Measurements from ENCODE around the gene TRIM21. TPM values are rescaled to one million over a fixed set of nuclear protein-coding genes. Genes with fewer than 3 reads are reported as not detected.

TRIM21 gene
- total and polyA plus RNA-seq, 9 of the 15 experiments (the other 6 are each of a cell fraction or from before 2014, with no cell fraction given) = 9.2 to 21.1 (median 10.8) TPM

DNA sequence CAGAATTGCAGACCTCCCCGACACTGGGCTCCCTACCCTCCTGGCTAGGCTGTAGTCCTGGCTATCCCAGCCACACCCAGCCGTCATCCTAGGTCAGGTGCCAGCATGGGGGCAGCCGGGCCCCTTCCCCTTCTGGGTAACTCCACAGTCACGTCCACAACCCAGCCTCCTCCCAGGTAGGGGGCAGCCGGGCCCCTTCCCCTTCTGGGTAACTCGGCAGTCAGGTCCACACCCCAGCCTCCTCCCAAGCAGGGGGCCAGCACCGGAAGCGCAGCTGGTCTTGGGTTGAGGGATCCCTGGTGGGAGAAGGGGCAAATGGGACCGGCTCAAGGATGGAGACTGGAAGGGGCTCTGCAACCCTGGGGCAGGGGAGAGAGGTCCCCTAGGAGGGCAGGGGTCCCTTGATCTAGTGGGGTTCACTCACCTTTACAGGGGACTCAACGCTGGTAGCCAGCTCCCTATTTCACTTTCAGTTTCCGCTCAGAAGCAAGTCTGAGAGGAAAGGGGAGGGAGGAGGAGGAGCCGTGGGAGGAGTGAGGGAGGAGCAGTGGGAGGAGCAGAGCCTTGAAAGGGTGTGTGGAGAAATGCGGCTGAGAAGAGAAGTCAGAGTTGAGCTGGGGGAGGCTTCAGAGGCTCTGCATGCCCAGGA lies at the start of gene TRIM21 (continued):
- no peak for TF ChIP-seq E2F3 (CRISPR knock-in tag; IDR thresholded peaks at IDR 0.05)
- TF ChIP-seq, protein P1, sequence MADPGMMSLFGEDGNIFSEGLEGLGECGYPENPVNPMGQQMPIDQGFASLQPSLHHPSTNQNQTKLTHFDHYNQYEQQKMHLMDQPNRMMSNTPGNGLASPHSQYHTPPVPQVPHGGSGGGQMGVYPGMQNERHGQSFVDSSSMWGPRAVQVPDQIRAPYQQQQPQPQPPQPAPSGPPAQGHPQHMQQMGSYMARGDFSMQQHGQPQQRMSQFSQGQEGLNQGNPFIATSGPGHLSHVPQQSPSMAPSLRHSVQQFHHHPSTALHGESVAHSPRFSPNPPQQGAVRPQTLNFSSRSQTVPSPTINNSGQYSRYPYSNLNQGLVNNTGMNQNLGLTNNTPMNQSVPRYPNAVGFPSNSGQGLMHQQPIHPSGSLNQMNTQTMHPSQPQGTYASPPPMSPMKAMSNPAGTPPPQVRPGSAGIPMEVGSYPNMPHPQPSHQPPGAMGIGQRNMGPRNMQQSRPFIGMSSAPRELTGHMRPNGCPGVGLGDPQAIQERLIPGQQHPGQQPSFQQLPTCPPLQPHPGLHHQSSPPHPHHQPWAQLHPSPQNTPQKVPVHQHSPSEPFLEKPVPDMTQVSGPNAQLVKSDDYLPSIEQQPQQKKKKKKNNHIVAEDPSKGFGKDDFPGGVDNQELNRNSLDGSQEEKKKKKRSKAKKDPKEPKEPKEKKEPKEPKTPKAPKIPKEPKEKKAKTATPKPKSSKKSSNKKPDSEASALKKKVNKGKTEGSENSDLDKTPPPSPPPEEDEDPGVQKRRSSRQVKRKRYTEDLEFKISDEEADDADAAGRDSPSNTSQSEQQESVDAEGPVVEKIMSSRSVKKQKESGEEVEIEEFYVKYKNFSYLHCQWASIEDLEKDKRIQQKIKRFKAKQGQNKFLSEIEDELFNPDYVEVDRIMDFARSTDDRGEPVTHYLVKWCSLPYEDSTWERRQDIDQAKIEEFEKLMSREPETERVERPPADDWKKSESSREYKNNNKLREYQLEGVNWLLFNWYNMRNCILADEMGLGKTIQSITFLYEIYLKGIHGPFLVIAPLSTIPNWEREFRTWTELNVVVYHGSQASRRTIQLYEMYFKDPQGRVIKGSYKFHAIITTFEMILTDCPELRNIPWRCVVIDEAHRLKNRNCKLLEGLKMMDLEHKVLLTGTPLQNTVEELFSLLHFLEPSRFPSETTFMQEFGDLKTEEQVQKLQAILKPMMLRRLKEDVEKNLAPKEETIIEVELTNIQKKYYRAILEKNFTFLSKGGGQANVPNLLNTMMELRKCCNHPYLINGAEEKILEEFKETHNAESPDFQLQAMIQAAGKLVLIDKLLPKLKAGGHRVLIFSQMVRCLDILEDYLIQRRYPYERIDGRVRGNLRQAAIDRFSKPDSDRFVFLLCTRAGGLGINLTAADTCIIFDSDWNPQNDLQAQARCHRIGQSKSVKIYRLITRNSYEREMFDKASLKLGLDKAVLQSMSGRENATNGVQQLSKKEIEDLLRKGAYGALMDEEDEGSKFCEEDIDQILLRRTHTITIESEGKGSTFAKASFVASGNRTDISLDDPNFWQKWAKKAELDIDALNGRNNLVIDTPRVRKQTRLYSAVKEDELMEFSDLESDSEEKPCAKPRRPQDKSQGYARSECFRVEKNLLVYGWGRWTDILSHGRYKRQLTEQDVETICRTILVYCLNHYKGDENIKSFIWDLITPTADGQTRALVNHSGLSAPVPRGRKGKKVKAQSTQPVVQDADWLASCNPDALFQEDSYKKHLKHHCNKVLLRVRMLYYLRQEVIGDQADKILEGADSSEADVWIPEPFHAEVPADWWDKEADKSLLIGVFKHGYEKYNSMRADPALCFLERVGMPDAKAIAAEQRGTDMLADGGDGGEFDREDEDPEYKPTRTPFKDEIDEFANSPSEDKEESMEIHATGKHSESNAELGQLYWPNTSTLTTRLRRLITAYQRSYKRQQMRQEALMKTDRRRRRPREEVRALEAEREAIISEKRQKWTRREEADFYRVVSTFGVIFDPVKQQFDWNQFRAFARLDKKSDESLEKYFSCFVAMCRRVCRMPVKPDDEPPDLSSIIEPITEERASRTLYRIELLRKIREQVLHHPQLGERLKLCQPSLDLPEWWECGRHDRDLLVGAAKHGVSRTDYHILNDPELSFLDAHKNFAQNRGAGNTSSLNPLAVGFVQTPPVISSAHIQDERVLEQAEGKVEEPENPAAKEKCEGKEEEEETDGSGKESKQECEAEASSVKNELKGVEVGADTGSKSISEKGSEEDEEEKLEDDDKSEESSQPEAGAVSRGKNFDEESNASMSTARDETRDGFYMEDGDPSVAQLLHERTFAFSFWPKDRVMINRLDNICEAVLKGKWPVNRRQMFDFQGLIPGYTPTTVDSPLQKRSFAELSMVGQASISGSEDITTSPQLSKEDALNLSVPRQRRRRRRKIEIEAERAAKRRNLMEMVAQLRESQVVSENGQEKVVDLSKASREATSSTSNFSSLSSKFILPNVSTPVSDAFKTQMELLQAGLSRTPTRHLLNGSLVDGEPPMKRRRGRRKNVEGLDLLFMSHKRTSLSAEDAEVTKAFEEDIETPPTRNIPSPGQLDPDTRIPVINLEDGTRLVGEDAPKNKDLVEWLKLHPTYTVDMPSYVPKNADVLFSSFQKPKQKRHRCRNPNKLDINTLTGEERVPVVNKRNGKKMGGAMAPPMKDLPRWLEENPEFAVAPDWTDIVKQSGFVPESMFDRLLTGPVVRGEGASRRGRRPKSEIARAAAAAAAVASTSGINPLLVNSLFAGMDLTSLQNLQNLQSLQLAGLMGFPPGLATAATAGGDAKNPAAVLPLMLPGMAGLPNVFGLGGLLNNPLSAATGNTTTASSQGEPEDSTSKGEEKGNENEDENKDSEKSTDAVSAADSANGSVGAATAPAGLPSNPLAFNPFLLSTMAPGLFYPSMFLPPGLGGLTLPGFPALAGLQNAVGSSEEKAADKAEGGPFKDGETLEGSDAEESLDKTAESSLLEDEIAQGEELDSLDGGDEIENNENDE (IDR thresholded peaks at IDR 0.05; ENCODE audit: low read depth, low read length) = no peak
- TF ChIP-seq ZNF785 (CRISPR knock-in tag; IDR thresholded peaks at IDR 0.05) = no peak
- no peak for TF ChIP-seq SIX5 (IDR thresholded peaks at IDR 0.05; ENCODE audit: borderline replicate concordance in 1 of 2, insufficient read depth in 1 of 2, low read depth in 1 of 2, low read length in 2 of 2)
- no peak for TF ChIP-seq KLF1 (tag; IDR thresholded peaks at IDR 0.05)
- peak; percentile 43; the same call in 1 of the 2 replicates for TF ChIP-seq NKRF (IDR thresholded peaks at IDR 0.05; ENCODE audit: borderline replicate concordance)
- TF ChIP-seq, protein P2, sequence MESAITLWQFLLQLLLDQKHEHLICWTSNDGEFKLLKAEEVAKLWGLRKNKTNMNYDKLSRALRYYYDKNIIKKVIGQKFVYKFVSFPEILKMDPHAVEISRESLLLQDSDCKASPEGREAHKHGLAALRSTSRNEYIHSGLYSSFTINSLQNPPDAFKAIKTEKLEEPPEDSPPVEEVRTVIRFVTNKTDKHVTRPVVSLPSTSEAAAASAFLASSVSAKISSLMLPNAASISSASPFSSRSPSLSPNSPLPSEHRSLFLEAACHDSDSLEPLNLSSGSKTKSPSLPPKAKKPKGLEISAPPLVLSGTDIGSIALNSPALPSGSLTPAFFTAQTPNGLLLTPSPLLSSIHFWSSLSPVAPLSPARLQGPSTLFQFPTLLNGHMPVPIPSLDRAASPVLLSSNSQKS (CRISPR knock-in tag; IDR thresholded peaks at IDR 0.05) = no peak
- TF ChIP-seq ZNF165 (CRISPR knock-in tag; IDR thresholded peaks at IDR 0.05; ENCODE audit: borderline replicate concordance) = no peak
- no peak for TF ChIP-seq RNF2 (IDR thresholded peaks at IDR 0.05)
- TF ChIP-seq RBM22 (IDR thresholded peaks at IDR 0.05; ENCODE audit: low read depth, low read length, poor library complexity, severe bottlenecking) = no peak
- no peak for TF ChIP-seq POLR2AphosphoS2 (IDR thresholded peaks at IDR 0.05; ENCODE audit: low read length)
- no peak for TF ChIP-seq TCF15 (CRISPR knock-in tag; IDR thresholded peaks at IDR 0.05)
- no peak for TF ChIP-seq ZNF76 (CRISPR knock-in tag; IDR thresholded peaks at IDR 0.05; ENCODE audit: borderline replicate concordance)
